IPS-20b (cell line): ENCODE data around the gene PHLDB3.

Experiments used
- H3K27ac ChIP-seq: one replicate; pipeline ENCODE4 v1.5.1; 2013; ENCODE audit warnings: low read length
- H3K27me3 ChIP-seq: 2 replicates; pipeline ENCODE4 v1.6.1; 2013; ENCODE audit warnings: mild to moderate bottlenecking, low read length, inconsistent platforms; ENCODE audit not compliant: insufficient read depth
- H3K36me3 ChIP-seq: 2 replicates; pipeline ENCODE4 v1.6.1; 2013; ENCODE audit warnings: low read depth, mild to moderate bottlenecking, inconsistent platforms, low read length, moderate library complexity; ENCODE audit not compliant: insufficient read depth
- H3K4me1 ChIP-seq: 2 replicates; pipeline ENCODE4 v1.6.1; 2013; ENCODE audit warnings: mild to moderate bottlenecking, control low read depth, inconsistent platforms, low read length, moderate library complexity; ENCODE audit not compliant: insufficient read depth
- H3K4me3 ChIP-seq: 2 replicates; pipeline ENCODE4 v1.5.1; 2013; ENCODE audit warnings: mild to moderate bottlenecking, low read length, inconsistent platforms
- H3K9ac ChIP-seq: 2 replicates; pipeline ENCODE4 v1.6.1; 2013; ENCODE audit warnings: low read depth, mild to moderate bottlenecking, inconsistent platforms, low read length, moderate library complexity
- H3K9me3 ChIP-seq: 2 replicates; pipeline ENCODE4 v1.6.1; 2013; ENCODE audit warnings: mild to moderate bottlenecking, low read depth, low read length, inconsistent platforms; ENCODE audit not compliant: insufficient read depth

Gene PHLDB3

DNA sequence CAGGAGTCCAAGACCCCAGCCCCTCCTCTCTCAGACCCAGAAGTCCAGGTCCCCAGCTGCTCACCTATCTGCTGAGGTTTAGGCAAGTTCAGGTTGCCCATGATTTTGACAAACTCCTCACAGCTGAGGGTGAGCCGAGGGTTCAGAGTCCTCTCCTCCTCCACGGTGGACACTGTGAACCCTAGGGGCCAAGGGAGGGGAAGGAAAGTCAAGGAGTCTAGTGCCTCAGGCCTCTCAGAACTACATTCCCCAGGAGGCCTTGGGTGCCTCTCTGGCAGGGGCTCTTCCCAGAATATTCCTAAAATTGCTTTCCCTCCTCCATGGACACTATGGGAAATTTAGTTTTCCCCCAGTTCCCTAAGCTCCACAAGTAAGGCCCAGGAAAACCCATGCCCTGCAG lies 3.3 kb upstream of the PHLDB3 start:
- no peak overlapping the region for H3K9ac ChIP-seq
- no peaks in the 10 kb centered on the region; the same call in 1 of the 2 replicates for H3K4me1 ChIP-seq
- H3K36me3 ChIP-seq = no peaks in the 10 kb centered on the region
- peaks cover 21% of the 10 kb centered on the region for H3K27me3 ChIP-seq
- H3K9me3 ChIP-seq = no peaks in the 10 kb centered on the region
- no peak overlapping the region for H3K27ac ChIP-seq
- no peak overlapping the region for H3K4me3 ChIP-seq

DNA sequence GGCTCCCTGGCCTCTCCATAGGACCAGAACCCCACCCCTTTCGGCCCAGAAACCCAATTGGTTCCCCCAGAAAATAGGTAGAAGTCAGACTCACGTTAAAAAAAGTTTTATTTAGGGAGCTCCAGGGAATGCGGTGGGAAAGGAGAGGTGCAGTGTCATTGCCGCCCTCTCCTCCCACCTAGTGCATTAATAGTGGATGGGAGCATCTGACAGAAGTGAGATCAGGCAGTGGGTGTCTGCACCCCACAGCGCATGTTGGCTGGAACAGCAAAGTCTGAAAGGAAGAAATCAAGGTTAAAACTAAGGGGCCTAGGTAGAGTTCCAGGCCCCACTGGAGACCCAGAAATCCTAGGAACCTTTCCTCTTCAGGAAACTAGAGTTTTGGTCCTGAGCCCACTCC lies 2.1 kb upstream of the PHLDB3 start:
- no peak overlapping the region for H3K9ac ChIP-seq
- no peak overlapping the region for H3K4me3 ChIP-seq
- no peaks in the 10 kb centered on the region; the same call in 1 of the 2 replicates for H3K4me1 ChIP-seq
- no peak overlapping the region for H3K27ac ChIP-seq
- peaks cover 33% of the 10 kb centered on the region for H3K27me3 ChIP-seq
- no peaks in the 10 kb centered on the region for H3K9me3 ChIP-seq
- no peaks in the 10 kb centered on the region for H3K36me3 ChIP-seq

DNA sequence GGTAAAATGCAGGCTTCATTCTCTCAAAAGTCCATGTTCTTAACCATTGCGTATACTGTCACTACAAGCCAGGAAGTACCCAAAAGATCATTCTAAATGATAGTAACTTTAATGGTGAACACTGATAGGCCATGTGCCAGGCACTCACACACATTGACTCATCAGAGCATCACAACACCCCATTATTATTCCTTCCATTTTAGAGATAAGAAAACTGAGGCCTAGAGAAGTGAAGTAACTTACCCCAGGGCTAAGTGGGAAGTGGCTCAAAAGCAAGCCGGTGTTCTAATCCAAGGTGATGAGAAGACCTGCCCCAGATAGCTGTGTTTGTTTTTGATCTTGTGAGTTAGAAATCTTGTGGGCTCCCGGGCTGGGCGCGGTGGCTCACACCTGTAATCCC lies 1.4 kb upstream of the PHLDB3 start:
- H3K27me3 ChIP-seq = peaks cover 38% of the 10 kb centered on the region
- no peaks in the 10 kb centered on the region for H3K9me3 ChIP-seq
- H3K4me3 ChIP-seq = no peak overlapping the region
- no peak overlapping the region for H3K27ac ChIP-seq
- no peaks in the 10 kb centered on the region for H3K36me3 ChIP-seq
- H3K9ac ChIP-seq = no peak overlapping the region
- no peaks in the 10 kb centered on the region; the same call in 1 of the 2 replicates for H3K4me1 ChIP-seq

GRCh38 chr19:43505186-43505456 lies 575 bp upstream of the PHLDB3 start:
- no peaks in the 10 kb centered on the region for H3K9me3 ChIP-seq
- H3K27me3 ChIP-seq = peaks cover 38% of the 10 kb centered on the region
- H3K9ac ChIP-seq = peak overlapping the region; percentile 71; the same call in 1 of the 2 replicates
- H3K36me3 ChIP-seq = no peaks in the 10 kb centered on the region
- no peak overlapping the region for H3K27ac ChIP-seq
- no peaks in the 10 kb centered on the region; the same call in 1 of the 2 replicates for H3K4me1 ChIP-seq
- peak overlapping the region; percentile 89; the same call in 1 of the 2 replicates for H3K4me3 ChIP-seq

DNA sequence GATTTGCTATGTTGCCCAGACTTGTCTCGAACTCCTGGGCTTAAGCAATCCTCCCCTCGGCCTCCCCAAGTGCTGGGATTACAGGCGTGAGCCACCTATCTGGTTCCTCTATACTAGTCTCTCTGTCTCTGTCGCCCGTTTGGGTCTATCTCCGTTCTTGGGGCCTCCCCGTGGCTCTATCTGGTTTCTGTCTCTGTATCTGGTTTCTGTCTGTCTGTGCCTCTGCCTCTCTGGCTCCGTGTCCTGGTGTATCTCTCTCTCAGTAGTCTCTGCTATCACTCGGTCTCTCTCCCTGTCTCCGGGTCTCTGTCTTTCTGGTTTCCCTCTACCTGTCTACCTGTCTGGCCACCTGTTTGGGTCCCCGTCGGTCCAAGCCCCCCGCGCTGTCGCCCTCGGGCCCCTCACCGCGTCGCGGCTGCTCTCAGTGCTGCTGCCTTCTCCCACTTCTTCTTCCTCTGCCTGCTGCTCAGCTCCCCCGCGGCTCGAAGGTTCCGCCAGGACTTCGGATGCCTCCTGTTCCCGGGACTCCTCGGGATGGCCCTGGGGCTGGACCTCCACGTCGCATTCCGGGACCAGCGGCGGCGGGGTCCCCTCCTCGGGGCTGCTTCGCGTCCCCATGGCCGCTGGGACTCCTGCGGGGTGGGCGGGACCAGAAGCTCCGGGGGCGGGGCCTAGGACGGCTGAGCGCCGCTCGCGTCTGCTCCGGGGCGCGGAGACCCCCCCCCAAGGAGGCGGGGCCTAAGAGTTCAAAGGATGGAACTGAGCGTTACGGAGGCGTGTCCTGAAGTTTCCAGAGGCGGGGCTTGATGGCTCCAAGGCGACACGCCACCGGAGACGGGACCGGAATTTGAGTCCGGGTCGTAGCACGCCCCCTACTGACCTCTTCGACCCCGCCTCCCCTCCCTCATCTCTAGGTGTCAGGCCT lies 783 bp downstream of the PHLDB3 start:
- Histone ChIP-seq H3K9ac (peak overlapping the region; percentile 71), H3K9me3 (no peaks in the 10 kb centered on the region), H3K4me1 (no peaks in the 10 kb centered on the region; the same call in 1 of the 2 replicates), H3K4me3 (peak overlapping the region; percentile 89), H3K36me3 (no peaks in the 10 kb centered on the region), H3K27me3 (peaks cover 38% of the 10 kb centered on the region), H3K27ac (no peak overlapping the region)

DNA sequence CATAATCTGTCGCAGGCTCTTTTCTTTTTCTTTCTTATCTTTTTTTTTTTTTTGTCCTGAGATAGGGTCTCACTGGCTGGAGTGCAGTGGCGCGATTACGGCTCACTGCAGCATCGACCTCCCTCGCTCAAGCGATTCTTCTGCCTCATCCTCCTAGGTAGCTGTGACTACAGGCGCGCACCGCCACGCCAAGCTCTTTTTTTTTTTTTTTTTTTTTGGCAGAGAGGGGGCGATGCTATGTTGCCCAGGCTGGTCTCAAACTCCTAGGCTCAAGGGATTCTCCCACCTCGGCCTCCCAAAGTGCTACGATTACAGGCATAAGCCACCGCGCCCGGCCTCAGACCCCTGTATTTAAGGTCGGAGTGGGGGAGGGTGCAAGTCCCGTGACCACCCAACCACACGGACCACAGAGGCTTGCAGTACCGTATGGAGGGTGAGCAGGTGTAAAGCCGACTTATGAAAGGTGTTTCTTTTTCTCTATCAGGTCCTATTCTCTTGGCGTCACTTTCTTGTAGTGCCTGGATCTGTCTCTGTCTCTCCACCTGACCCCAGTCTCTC lies 2.0 kb downstream of the PHLDB3 start:
- Histone ChIP-seq H3K9ac (no peak overlapping the region), H3K9me3 (no peaks in the 10 kb centered on the region), H3K27me3 (peaks cover 38% of the 10 kb centered on the region), H3K36me3 (no peaks in the 10 kb centered on the region), H3K4me1 (no peaks in the 10 kb centered on the region; the same call in 1 of the 2 replicates), H3K4me3 (peak overlapping the region; percentile 70; the same call in 1 of the 2 replicates), H3K27ac (no peak overlapping the region)

DNA sequence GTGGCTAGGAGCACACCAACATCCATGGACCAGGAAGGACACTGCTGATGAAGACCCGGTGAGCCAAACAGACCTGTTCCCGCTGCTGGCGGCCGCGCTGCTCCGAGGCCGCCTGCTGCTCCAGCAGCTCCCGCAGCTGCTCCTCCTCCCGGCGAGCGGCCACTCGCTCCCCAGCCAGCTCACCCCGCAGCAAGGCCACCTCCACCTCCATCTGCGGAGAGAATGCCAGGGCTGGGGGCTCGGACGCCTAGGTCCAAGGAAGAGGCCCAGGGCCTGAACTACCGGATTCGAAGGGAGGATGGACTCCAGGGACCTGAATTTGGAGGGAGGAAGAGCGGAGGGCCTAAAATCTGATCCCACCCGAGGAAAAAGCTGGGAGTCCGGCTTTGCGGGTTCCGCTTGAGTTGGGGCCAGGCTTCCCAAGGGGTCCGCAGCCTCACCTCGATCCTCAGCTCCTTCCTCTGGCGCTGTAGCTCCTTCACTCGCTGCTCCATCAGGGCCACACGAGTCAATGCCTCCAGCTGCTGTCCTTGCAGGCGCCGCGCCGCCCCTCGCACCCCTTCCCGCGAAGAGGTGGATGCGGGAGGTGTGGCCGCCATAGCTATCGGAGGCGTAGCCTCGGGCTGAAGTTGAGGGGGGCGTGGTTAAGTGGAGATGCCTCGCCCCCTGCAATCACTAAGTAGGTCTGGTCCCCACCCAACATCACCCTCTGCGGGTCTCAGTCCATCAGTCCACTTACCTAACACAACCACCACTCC lies 2.7 kb downstream of the PHLDB3 start:
- Histone ChIP-seq H3K4me3 (peak overlapping the region; percentile 70), H3K27me3 (peaks cover 38% of the 10 kb centered on the region), H3K4me1 (no peaks in the 10 kb centered on the region; the same call in 1 of the 2 replicates), H3K27ac (no peak overlapping the region), H3K9ac (peak overlapping the region; percentile 57; the same call in 1 of the 2 replicates), H3K36me3 (no peaks in the 10 kb centered on the region), H3K9me3 (no peaks in the 10 kb centered on the region)

- Histone ChIP-seq H3K9ac (no peak overlapping the region), H3K27me3 (peaks cover 28% of the 10 kb centered on the region), H3K36me3 (no peaks in the 10 kb centered on the region), H3K4me3 (no peak overlapping the region), H3K4me1 (no peaks in the 10 kb centered on the region; the same call in 1 of the 2 replicates), H3K27ac (no peak overlapping the region), H3K9me3 (no peaks in the 10 kb centered on the region)
Observed at GRCh38 chr19:43499042-43499441, 5.5 kb downstream of the PHLDB3 start.

DNA sequence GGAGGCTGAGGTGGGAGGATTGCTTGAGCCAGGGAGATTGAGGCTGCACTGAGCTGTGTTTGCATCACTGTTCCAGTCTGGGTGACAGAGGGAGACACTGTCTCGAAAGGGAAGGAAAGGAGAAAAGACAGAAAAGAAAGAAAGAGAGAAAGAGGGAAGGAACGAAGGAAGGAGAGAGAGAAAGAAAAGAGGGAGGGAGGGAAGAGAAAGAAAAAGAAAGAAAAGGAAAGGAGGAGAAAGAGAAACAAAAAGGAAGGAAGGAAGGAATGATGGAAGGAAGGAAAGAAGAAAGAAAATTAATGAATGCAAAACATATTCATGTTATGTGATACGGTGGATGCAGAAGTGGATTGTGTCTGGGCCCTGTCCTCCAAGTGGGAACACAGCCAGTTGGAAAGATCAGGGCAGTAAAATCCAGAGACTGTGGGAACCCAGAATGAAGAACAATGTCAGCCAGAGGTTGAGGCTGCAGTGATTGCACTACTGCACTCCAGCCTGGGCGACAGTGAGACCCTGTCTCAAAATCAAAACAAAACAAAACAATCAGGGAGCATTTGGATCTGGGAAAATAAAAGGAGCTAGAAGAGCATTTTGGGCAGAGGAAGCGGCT lies 6.2 kb downstream of the PHLDB3 start:
- Histone ChIP-seq H3K9ac (no peak overlapping the region), H3K4me3 (no peak overlapping the region), H3K36me3 (no peaks in the 10 kb centered on the region)

DNA sequence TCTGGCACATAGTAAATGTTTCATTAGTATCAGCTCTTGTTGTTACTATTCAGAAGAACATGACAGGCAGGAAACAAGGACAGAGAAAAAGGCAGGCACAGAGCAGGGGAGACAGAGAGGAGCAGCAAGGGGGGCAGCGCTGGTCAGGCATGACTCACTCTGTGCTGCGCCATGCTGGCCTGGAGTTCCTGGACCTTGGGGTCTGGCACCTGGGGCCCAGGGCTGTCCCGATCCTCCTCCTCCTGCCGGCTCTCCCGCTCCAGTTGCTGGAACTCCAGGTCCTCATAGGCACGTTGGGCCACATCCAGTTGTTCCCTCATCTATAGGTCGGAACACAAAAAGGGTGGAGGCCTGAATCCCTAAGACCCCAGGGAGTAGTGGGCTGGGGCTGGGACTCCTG lies 7.6 kb downstream of the PHLDB3 start:
- Histone ChIP-seq H3K9me3 (no peaks in the 10 kb centered on the region), H3K36me3 (no peaks in the 10 kb centered on the region), H3K9ac (no peak overlapping the region), H3K4me3 (no peak overlapping the region), H3K27me3 (peaks cover 8% of the 10 kb centered on the region; the same call in 1 of the 2 replicates), H3K27ac (no peak overlapping the region), H3K4me1 (no peaks in the 10 kb centered on the region)

More for the DNA sequence above, 6.2 kb downstream of the PHLDB3 start:
- Histone ChIP-seq H3K27me3 (peaks cover 22% of the 10 kb centered on the region), H3K27ac (no peak overlapping the region), H3K9me3 (no peaks in the 10 kb centered on the region), H3K4me1 (no peaks in the 10 kb centered on the region; the same call in 1 of the 2 replicates)

DNA sequence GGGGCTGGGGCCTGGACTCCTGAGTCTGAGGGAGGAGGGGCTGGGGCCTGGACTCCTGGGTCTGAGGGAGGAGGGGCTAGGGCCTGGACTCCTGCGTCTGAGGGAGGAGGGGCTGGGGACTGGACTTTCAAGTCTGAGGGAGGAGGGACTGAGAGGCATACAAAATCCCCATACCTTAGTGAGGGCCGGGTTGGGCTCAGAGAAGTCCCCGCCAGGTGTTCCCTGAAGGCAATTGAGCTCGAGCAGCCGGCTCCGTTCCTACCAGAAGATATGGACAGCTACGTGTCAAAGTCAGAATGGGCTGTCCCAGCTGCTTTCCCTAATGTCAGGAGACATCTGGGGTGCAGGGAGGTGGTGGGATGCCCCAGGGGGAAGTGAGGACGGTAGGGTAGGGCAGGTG lies 9.5 kb downstream of the PHLDB3 start:
- no peaks in the 10 kb centered on the region for H3K36me3 ChIP-seq
- no peak overlapping the region for H3K9ac ChIP-seq
- no peak overlapping the region for H3K27ac ChIP-seq
- no peaks in the 10 kb centered on the region for H3K4me1 ChIP-seq
- H3K9me3 ChIP-seq = no peaks in the 10 kb centered on the region
- H3K27me3 ChIP-seq = no peaks in the 10 kb centered on the region
- no peak overlapping the region for H3K4me3 ChIP-seq
